Natural killer cell (primary cell): Measurements from ENCODE around the gene RAD51B. TPM values are rescaled to one million over a fixed set of nuclear protein-coding genes. Genes with fewer than 3 reads are reported as not detected.

Source experiments
- ATAC-seq, 3 donors: fragments of 150-1000 bp in 2 of 3; fragments of 200-7000 bp in 1 of 3; cut with Tn5 transposase; 1 replicate in 1 of 3; 2 replicates in 2 of 3; pipeline ENCODE4 v1.10.0; 2021; ENCODE audit warnings: mild to moderate bottlenecking in 2 of 3, moderate library complexity in 2 of 3
- DNase-seq, 2 donors: peaks; one replicate each; pipeline versions ENCODE4 v3.0.0 to v3.0.0-alpha.2; 2013 to 2021; ENCODE audit warnings: mixed read lengths in 1 of 2
- H3K27ac ChIP-seq: one replicate; pipeline ENCODE4 v1.5.1; 2013; ENCODE audit warnings: mild to moderate bottlenecking, low read length
- H3K27me3 ChIP-seq: one replicate; pipeline ENCODE4 v1.6.1; 2013; ENCODE audit warnings: low read length; ENCODE audit not compliant: control insufficient read depth, insufficient read depth
- H3K36me3 ChIP-seq: one replicate; pipeline ENCODE4 v1.6.1; 2013; ENCODE audit warnings: low read length; ENCODE audit not compliant: control insufficient read depth, insufficient read depth
- H3K4me1 ChIP-seq: one replicate; pipeline ENCODE4 v1.6.1; 2013; ENCODE audit warnings: low read length; ENCODE audit not compliant: control insufficient read depth, insufficient read depth
- H3K4me3 ChIP-seq: one replicate; pipeline ENCODE4 v1.5.1; 2013; ENCODE audit warnings: low read length
- H3K9me3 ChIP-seq: one replicate; pipeline ENCODE4 v1.6.1; 2013; ENCODE audit warnings: low read length; ENCODE audit not compliant: control insufficient read depth, insufficient read depth
- H3K27ac Mint-ChIP-seq, 2 donors: one replicate each; pipeline ENCODE4 v1.8.0; 2022; ENCODE audit warnings: mild to moderate bottlenecking in 2 of 2, mixed read lengths in 2 of 2, moderate library complexity in 1 of 2
- H3K27me3 Mint-ChIP-seq, 2 donors: one replicate each; pipeline ENCODE4 v1.8.0; 2022; ENCODE audit warnings: low read depth in 2 of 2, mixed read lengths in 2 of 2
- H3K36me3 Mint-ChIP-seq: one replicate; pipeline ENCODE4 v1.8.0; 2022; ENCODE audit warnings: mixed read lengths
- H3K4me1 Mint-ChIP-seq, 2 donors: one replicate each; pipeline ENCODE4 v1.8.0; 2022; ENCODE audit warnings: mixed read lengths in 2 of 2
- H3K4me3 Mint-ChIP-seq: one replicate; pipeline ENCODE4 v1.8.0; 2022; ENCODE audit warnings: mild to moderate bottlenecking, moderate library complexity, mixed read lengths
- H3K9me3 Mint-ChIP-seq, 2 donors: one replicate each; pipeline ENCODE4 v1.8.0; 2022; ENCODE audit warnings: mixed read lengths in 2 of 2
- WGBS: methylation state at CpG from one replicate; pipeline ENCODE4 v1.1.7; 2013; ENCODE audit warnings: missing lambda C conversion rate; ENCODE audit not compliant: insufficient coverage; 5-methylcytosine and 5-hydroxymethylcytosine counted together
- intact Hi-C: fragments of 100-400 bp; cut with micrococcal nuclease; formaldehyde crosslinking; loops from one replicate; pipeline ENCODE4 v1.14.2; 2022
- total RNA-seq, 4 donors: library from RNA; stranded (reverse); fragments of 120-200 nt in 1 of 4; gene quantifications; one replicate each; pipeline versions ENCODE4 v1.2.3 to v1.2.4, GENCODE V29; 2013 to 2022
- TF ChIP-seq, protein P1 (sequence below): fragments of 200-600 bp; IDR thresholded peaks from one replicate; pipeline ENCODE4 v1.8.0; 2022; ENCODE audit warnings: antibody characterized with exemption

The RAD51B gene
- total RNA-seq, 3 donors from 2014 or later (not counting 1 experiment from before 2014, with no cell fraction given) = 28.1 to 37.6 (median 28.6) TPM

DNA sequence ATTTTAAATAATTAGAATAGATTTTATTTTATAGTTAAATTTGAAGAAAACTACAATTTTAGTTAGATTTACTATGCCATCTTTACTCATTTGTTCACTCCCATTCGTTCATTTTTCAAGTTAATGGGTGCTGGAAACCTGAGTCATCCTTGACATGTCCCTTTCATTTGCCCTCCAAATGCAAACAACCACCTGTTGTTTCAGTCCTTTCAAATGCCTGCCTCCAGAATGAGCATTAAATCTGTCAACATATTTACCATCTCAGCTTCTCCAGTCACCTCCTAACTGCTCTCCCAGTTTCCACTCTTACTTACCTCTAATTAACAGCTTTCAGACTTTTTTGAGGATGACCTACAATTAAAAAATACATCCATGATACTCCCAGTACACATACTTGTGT, 375.5 kb downstream of the RAD51B start:
- H3K4me3 Mint-ChIP-seq = no peak overlapping the region
- Histone ChIP-seq H3K9me3 (no peaks in the 10 kb centered on the region), H3K27me3 (no peaks in the 10 kb centered on the region), H3K36me3 (no peaks in the 10 kb centered on the region), H3K27ac (no peak overlapping the region), H3K4me1 (no peaks in the 10 kb centered on the region), H3K4me3 (no peak overlapping the region)
- peaks cover 9 to 10% of the 10 kb centered on the region in 2 donors for H3K4me1 Mint-ChIP-seq
- TF ChIP-seq, protein P1, sequence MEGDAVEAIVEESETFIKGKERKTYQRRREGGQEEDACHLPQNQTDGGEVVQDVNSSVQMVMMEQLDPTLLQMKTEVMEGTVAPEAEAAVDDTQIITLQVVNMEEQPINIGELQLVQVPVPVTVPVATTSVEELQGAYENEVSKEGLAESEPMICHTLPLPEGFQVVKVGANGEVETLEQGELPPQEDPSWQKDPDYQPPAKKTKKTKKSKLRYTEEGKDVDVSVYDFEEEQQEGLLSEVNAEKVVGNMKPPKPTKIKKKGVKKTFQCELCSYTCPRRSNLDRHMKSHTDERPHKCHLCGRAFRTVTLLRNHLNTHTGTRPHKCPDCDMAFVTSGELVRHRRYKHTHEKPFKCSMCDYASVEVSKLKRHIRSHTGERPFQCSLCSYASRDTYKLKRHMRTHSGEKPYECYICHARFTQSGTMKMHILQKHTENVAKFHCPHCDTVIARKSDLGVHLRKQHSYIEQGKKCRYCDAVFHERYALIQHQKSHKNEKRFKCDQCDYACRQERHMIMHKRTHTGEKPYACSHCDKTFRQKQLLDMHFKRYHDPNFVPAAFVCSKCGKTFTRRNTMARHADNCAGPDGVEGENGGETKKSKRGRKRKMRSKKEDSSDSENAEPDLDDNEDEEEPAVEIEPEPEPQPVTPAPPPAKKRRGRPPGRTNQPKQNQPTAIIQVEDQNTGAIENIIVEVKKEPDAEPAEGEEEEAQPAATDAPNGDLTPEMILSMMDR = no peak
- H3K9me3 Mint-ChIP-seq = no peaks in the 10 kb centered on the region
- ATAC-seq = no peak
- H3K36me3 Mint-ChIP-seq = no peaks in the 10 kb centered on the region
- intact Hi-C loops = no loop called here
- H3K27ac Mint-ChIP-seq = no peak overlapping the region
- no peak for DNase-seq
- H3K27me3 Mint-ChIP-seq = no peaks in the 10 kb centered on the region
- 94% methylated on average over 1 of the region's 1 CpG for WGBS

DNA sequence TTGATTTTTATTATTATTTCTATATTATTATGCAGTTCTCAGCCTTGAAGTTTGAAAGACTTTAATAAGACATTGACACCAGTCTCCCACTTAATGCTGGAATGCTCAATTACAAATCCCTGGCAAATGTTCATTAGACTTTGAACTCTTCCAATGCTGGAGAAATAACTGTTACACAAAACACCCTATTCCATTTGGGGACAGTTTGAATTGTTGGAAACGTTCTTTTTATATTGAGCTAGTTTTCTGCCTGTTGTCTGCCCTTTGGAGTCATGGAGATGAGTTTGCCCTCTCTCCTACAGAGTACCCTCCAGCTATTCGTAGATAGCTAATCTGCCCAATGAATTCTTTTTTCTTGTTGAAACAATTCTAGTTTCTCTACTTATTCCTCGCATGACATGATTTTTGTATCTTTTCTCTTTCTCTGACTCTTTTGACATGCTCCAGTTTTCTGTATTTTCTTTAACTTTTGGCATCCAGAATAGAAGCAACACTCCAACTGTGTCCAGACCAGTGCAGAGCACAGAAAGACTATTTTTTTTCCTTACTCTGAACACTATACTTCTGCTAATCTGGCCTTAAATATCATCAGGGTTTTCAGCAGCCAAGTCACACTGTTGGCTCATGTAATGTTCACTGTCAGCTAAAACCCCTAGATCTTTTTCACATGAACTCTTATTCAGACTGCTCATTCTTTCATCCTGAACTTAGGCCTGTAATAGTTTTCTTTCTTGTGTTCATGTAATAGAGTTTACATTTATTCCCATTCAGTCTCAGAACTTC, 379.3 kb downstream of the RAD51B start:
- Histone ChIP-seq H3K4me1 (no peaks in the 10 kb centered on the region), H3K36me3 (no peaks in the 10 kb centered on the region), H3K4me3 (no peak overlapping the region), H3K27me3 (no peaks in the 10 kb centered on the region), H3K9me3 (no peaks in the 10 kb centered on the region), H3K27ac (no peak overlapping the region)
- Mint-ChIP-seq H3K4me3 (no peak overlapping the region), H3K4me1 (peaks cover 9 to 14% of the 10 kb centered on the region in 2 donors), H3K9me3 (no peaks in the 10 kb centered on the region), H3K36me3 (no peaks in the 10 kb centered on the region), H3K27me3 (no peaks in the 10 kb centered on the region), H3K27ac (no peak overlapping the region)
- TF ChIP-seq, protein P1 = no peak
- ATAC-seq (no peak), DNase-seq (no peak)
- intact Hi-C loops = no loop called here
- 98% methylated on average over 3 of the region's 3 CpGs for WGBS

DNA sequence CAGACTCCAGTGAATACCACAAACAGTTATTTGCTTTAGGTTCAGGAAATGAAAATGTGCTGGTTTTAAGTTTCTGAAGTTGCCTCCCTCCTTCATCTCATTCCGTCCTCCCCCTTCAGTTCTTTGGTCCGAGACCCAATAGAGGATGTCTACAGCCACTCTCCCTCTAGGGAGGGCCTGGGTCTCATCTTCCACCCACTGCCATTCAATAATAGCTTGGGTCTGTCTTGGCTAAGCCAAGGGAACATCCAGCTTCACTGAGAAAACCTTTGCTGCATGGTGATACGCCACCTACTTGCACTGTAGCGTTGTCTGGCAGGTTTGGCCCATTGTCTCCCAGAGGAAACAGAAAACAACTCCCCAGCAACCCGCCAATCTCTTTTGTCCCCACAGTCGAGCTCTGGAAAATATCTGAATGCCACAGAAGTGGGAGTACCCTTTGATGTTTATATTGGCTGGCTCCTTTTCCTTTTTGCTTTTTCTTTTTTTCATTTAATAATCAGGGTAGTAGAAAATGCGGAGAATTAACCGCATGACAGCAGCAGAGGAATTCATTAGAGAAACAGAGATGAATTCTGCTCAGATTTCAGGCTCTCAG, 380.1 kb downstream of the RAD51B start:
- ATAC-seq = no peak
- Mint-ChIP-seq H3K9me3 (no peaks in the 10 kb centered on the region), H3K4me3 (no peak overlapping the region), H3K4me1 (peaks cover 9 to 15% of the 10 kb centered on the region in 2 donors), H3K36me3 (no peaks in the 10 kb centered on the region), H3K27me3 (no peaks in the 10 kb centered on the region), H3K27ac (no peak overlapping the region)
- TF ChIP-seq, protein P1 = no peak
- intact Hi-C loops = no loop called here
- Histone ChIP-seq H3K4me1 (no peaks in the 10 kb centered on the region), H3K4me3 (no peak overlapping the region), H3K27ac (no peak overlapping the region), H3K36me3 (no peaks in the 10 kb centered on the region), H3K27me3 (no peaks in the 10 kb centered on the region), H3K9me3 (no peaks in the 10 kb centered on the region)
- no peak for DNase-seq
- WGBS = 81% methylated on average over 6 of the region's 8 CpGs
